PC-3 (cell line): Measurements from ENCODE around the gene CCNY. TPM values are rescaled to one million over a fixed set of nuclear protein-coding genes. Genes with fewer than 3 reads are reported as not detected.

Experiments
- ATAC-seq: fragments of 200-7000 bp; cut with Tn5 transposase; 2 replicates; pipeline ENCODE4 v1.9.1; 2020; ENCODE audit warnings: mild to moderate bottlenecking, moderate library complexity
- BruUV-seq: library from RNA; stranded (reverse); fragments of 400-500 nt; replicated peaks from 2 replicates; lab custom pipeline; 2021; lab: Mats Ljungman, UMichigan
- CTCF ChIA-PET: fragments of 300-600 bp; sonication (Branson Sonifier 250); formaldehyde crosslinking; loops from one replicate; lab custom pipeline; 2022; ENCODE audit warnings: antibody characterized with exemption; lab: Charles Lee
- POLR2A ChIA-PET: fragments of 300-600 bp; sonication (Branson Sonifier 250); formaldehyde crosslinking; loops from one replicate; lab custom pipeline; 2022; ENCODE audit warnings: antibody characterized with exemption; ENCODE audit not compliant: unreplicated experiment; lab: Charles Lee
- DNase-seq: peaks from one replicate; pipeline ENCODE4 v3.0.0-alpha.2; 2015
- H2AFZ ChIP-seq: fragments of 300-600 bp; sonication (generic); 2 replicates; pipeline ENCODE4 v1.6.0; 2016; ENCODE audit warnings: antibody characterized with exemption, low read length
- H3F3A ChIP-seq: fragments of 300-600 bp; sonication (generic); one replicate; pipeline ENCODE4 v1.6.0; 2017; ENCODE audit warnings: antibody characterized with exemption, low read length, control low read depth, mild to moderate bottlenecking; ENCODE audit not compliant: unreplicated experiment
- H3K27ac ChIP-seq: fragments of 300-600 bp; sonication (generic); 2 replicates; pipeline ENCODE4 v1.5.1; 2016; ENCODE audit warnings: mild to moderate bottlenecking, low read length
- H3K27me3 ChIP-seq: fragments of 300-600 bp; sonication (generic); 2 replicates; pipeline ENCODE4 v1.6.1; 2016; ENCODE audit warnings: low read length, mixed read lengths
- H3K36me3 ChIP-seq: fragments of 300-600 bp; sonication (generic); 2 replicates; pipeline ENCODE4 v1.6.1; 2016; ENCODE audit warnings: low read depth, mixed run types, low read length, mixed read lengths
- H3K4me1 ChIP-seq: fragments of 300-600 bp; sonication (generic); 2 replicates; pipeline ENCODE4 v1.5.1; 2016; ENCODE audit warnings: low read length; ENCODE audit not compliant: insufficient read depth
- H3K4me2 ChIP-seq: fragments of 300-600 bp; sonication (generic); 2 replicates; pipeline ENCODE4 v1.6.0; 2016; ENCODE audit warnings: low read length
- H3K4me3 ChIP-seq: fragments of 300-600 bp; sonication (generic); 2 replicates; pipeline ENCODE4 v1.5.1; 2016; ENCODE audit warnings: mild to moderate bottlenecking, low read length, mixed read lengths
- H3K79me2 ChIP-seq: fragments of 300-600 bp; sonication (generic); 2 replicates; pipeline ENCODE4 v1.6.1; 2017; ENCODE audit warnings: low read length, mixed read lengths
- H3K9ac ChIP-seq: fragments of 300-600 bp; sonication (generic); 2 replicates; pipeline ENCODE4 v1.6.0; 2016; ENCODE audit warnings: mild to moderate bottlenecking, low read length
- H3K9me2 ChIP-seq: fragments of 300-600 bp; sonication (generic); replicated peaks from 2 replicates; pipeline ENCODE4 v1.6.1; 2016; ENCODE audit warnings: mixed run types, low read length, mixed read lengths
- H3K9me3 ChIP-seq: fragments of 300-600 bp; sonication (generic); 2 replicates; pipeline ENCODE4 v1.6.1; 2016; ENCODE audit warnings: low read length, mixed read lengths
- H4K20me1 ChIP-seq: fragments of 300-600 bp; sonication (generic); 2 replicates; pipeline ENCODE4 v1.6.1; 2016; ENCODE audit warnings: low read length, mixed read lengths
- EZH2 ChIP-seq: fragments of 300-600 bp; sonication (generic); IDR thresholded peaks from one replicate; pipeline ENCODE4 v1.6.1; 2017; ENCODE audit warnings: antibody characterized with exemption, mild to moderate bottlenecking, low read length; ENCODE audit not compliant: unreplicated experiment
- EZH2phosphoT487 ChIP-seq: fragments of 300-600 bp; sonication (generic); IDR thresholded peaks from 2 replicates; pipeline ENCODE4 v1.6.1; 2018; ENCODE audit warnings: mild to moderate bottlenecking, antibody characterized with exemption, low read length, borderline replicate concordance
- intact Hi-C: fragments of 100-400 bp; cut with micrococcal nuclease; formaldehyde crosslinking; loops from 2 replicates; pipeline ENCODE4 v1.9.0; 2023
- total RNA-seq: library from RNA; depleted of rRNA; stranded (reverse); fragments of >200 nt; gene quantifications from 2 replicates; pipeline ENCODE4 v1.2.3, GENCODE V29; 2014
- TF ChIP-seq, protein P1 (sequence below): fragments of 300-600 bp; sonication (generic); conservative IDR thresholded peaks from 2 replicates; pipeline ENCODE4 v1.5.1; 2017; ENCODE audit warnings: antibody characterized with exemption, low read depth, mild to moderate bottlenecking, low read length

The CCNY gene
- total RNA-seq, 1 experiment from 2014 or later = 146 TPM

- TF ChIP-seq EZH2 (no peak), EZH2phosphoT487 (no peak)
- TF ChIP-seq, protein P1, sequence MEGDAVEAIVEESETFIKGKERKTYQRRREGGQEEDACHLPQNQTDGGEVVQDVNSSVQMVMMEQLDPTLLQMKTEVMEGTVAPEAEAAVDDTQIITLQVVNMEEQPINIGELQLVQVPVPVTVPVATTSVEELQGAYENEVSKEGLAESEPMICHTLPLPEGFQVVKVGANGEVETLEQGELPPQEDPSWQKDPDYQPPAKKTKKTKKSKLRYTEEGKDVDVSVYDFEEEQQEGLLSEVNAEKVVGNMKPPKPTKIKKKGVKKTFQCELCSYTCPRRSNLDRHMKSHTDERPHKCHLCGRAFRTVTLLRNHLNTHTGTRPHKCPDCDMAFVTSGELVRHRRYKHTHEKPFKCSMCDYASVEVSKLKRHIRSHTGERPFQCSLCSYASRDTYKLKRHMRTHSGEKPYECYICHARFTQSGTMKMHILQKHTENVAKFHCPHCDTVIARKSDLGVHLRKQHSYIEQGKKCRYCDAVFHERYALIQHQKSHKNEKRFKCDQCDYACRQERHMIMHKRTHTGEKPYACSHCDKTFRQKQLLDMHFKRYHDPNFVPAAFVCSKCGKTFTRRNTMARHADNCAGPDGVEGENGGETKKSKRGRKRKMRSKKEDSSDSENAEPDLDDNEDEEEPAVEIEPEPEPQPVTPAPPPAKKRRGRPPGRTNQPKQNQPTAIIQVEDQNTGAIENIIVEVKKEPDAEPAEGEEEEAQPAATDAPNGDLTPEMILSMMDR = no peak
- Histone ChIP-seq H3K4me1 (peaks cover 21% of the 10 kb centered on the region), H4K20me1 (peaks cover 38% of the 10 kb centered on the region), H3K9me3 (no peaks in the 10 kb centered on the region), H3K27ac (no peak overlapping the region), H3K9ac (no peak overlapping the region), H3K4me2 (no peak overlapping the region), H3K4me3 (no peak overlapping the region), H3K79me2 (peaks cover 74% of the 10 kb centered on the region), H3K27me3 (no peaks in the 10 kb centered on the region), H3K9me2 (no peaks in the 10 kb centered on the region), H3K36me3 (no peaks in the 10 kb centered on the region), H3F3A (no peaks in the 10 kb centered on the region), H2AFZ (no peak overlapping the region)
- POLR2A ChIA-PET = no interaction called here
- intact Hi-C loops = no loop called here
- CTCF ChIA-PET = no interaction called here
- no TSS peak for BruUV-seq
- ATAC-seq (no peak), DNase-seq (no peak)
These were observed 159.3 kb downstream of the CCNY start for GRCh38 chr10:35495521-35496119.

- peaks cover 68% of the 10 kb centered on the region for H3K79me2 ChIP-seq
- H3K9me2 ChIP-seq = no peaks in the 10 kb centered on the region
- CTCF ChIA-PET = interaction anchor here (0.7 kb wide), 1 partner anchor 9 kb away, joined by 4 read pairs; no protein-coding TSS in a partner anchor
- ATAC-seq = no peak
- intact Hi-C loops = no loop called here
- H4K20me1 ChIP-seq = peaks cover 33% of the 10 kb centered on the region
- POLR2A ChIA-PET = no interaction called here
- no peaks in the 10 kb centered on the region for H3F3A ChIP-seq
- H3K36me3 ChIP-seq = no peaks in the 10 kb centered on the region
- H3K4me2 ChIP-seq = no peak overlapping the region
- no peak overlapping the region for H2AFZ ChIP-seq
- no peak overlapping the region for H3K4me3 ChIP-seq
- no TSS peak for BruUV-seq
- H3K27me3 ChIP-seq = no peaks in the 10 kb centered on the region
- H3K4me1 ChIP-seq = peaks cover 11% of the 10 kb centered on the region
- H3K9me3 ChIP-seq = no peaks in the 10 kb centered on the region
- no peak for DNase-seq
- H3K27ac ChIP-seq = no peak overlapping the region
- no peak overlapping the region for H3K9ac ChIP-seq
- TF ChIP-seq EZH2 (no peak), EZH2phosphoT487 (no peak)
- TF ChIP-seq, protein P1 = no peak
These were observed 161.6 kb downstream of the CCNY start for GRCh38 chr10:35497909-35498308.

DNA sequence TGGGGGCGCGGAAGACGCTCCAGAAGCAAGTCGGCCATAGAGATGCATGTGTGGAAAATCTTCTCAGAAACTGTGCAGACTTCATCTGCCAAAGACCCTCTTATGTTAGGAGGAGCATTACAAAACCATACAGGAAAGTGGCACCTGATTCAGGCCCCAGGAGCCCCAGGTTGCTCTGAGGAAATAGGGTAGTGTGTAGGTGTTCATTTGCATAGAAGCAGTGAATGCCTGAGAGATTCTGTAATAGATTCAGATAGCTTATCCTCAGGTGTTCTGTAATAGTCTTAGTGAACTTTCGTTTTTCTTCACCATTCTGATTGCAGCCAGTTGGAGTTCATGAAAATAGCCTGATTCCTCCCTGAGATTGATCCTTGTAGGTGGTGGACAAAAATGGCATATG lies 162.4 kb downstream of the CCNY start:
- Histone ChIP-seq H3K4me3 (no peak overlapping the region), H3K79me2 (peaks cover 63% of the 10 kb centered on the region), H3K9me3 (no peaks in the 10 kb centered on the region), H4K20me1 (peaks cover 28% of the 10 kb centered on the region), H3K27ac (no peak overlapping the region), H2AFZ (no peak overlapping the region), H3K27me3 (no peaks in the 10 kb centered on the region), H3K4me1 (peaks cover 3% of the 10 kb centered on the region), H3K4me2 (no peak overlapping the region), H3K36me3 (no peaks in the 10 kb centered on the region), H3K9ac (no peak overlapping the region), H3K9me2 (no peaks in the 10 kb centered on the region), H3F3A (no peaks in the 10 kb centered on the region)
- no peak for ATAC-seq
- DNase-seq = no peak
- TF ChIP-seq EZH2phosphoT487 = no peak
- no peak for TF ChIP-seq EZH2
- TF ChIP-seq, protein P1 = no peak
- POLR2A ChIA-PET = no interaction called here
- no TSS peak for BruUV-seq
- CTCF ChIA-PET = no interaction called here
- intact Hi-C loops = no loop called here
